K562 (cell line): ENCODE results near the gene GRIK2. TPM values are rescaled to one million over a fixed set of nuclear protein-coding genes. Genes with fewer than 3 reads are reported as not detected.

Experiments
- ATAC-seq: fragments of 200-7000 bp; cut with Tn5 transposase; 3 replicates; pipeline ENCODE4 v1.9.1; 2020; ENCODE audit warnings: moderate library complexity
- BruUV-seq: library from RNA; stranded (reverse); fragments of 400-500 nt; replicated peaks from 2 replicates; lab custom pipeline; 2021; lab: Mats Ljungman, UMichigan
- CTCF ChIA-PET: fragments of 300-600 bp; formaldehyde crosslinking; extraction: SDS; loops from one replicate; lab custom pipeline; 2021; ENCODE audit warnings: low intra/inter-chr PET ratio; lab: Yijun Ruan, JAX
- POLR2A ChIA-PET: fragments of 300-600, 350-650 bp; sonication (Branson Sonifier 250); formaldehyde crosslinking; extraction: SDS; loops from one replicate; lab custom pipeline; 2021; ENCODE audit warnings: antibody characterized with exemption, inconsistent platforms; lab: Yijun Ruan, JAX
- DNase-seq, 4 experiments: peaks; one replicate each; pipeline versions ENCODE4 v3.0.0 to v3.0.0-alpha.2; 2011 to 2018; ENCODE audit warnings: low spot score in 3 of 4, mixed read lengths in 3 of 4; ENCODE audit errors: extremely low read depth in 1 of 4
- FAIRE-seq: peaks from 2 replicates; lab custom pipeline; 2011; peaks lifted over from hg19 to GRCh38; lab: Jason Lieb, UNC
- H2AFZ ChIP-seq: 2 replicates; pipeline ENCODE4 v1.6.0; 2011; ENCODE audit warnings: low read depth, low read length, control low read depth, inconsistent platforms
- H3K27ac ChIP-seq: fragments of 200-600 bp; 3 replicates; pipeline ENCODE4 v1.8.0; 2011; ENCODE audit warnings: low read depth, mild to moderate bottlenecking, control low read depth, inconsistent platforms, low read length, moderate library complexity, mixed read lengths; ENCODE audit errors: extremely low read depth
- H3K27me3 ChIP-seq, 2 experiments: fragments of 300-600 bp in 1 of 2; 2 replicates in 1 of 2; 3 replicates in 1 of 2; pipeline versions ENCODE4 v1.6.0 to v1.8.0; 2011; ENCODE audit warnings: inconsistent platforms in 2 of 2, low read length in 2 of 2, mild to moderate bottlenecking in 1 of 2, mixed read lengths in 1 of 2, moderate library complexity in 1 of 2; ENCODE audit not compliant: control insufficient read depth in 2 of 2, insufficient read depth in 2 of 2
- H3K36me3 ChIP-seq: fragments of 300-600 bp; 3 replicates; pipeline ENCODE4 v1.8.0; 2011; ENCODE audit warnings: mild to moderate bottlenecking, low read length, inconsistent platforms; ENCODE audit not compliant: control insufficient read depth, insufficient read depth
- H3K4me1 ChIP-seq, 2 experiments: fragments of 200-600 bp in 1 of 2; replicated peaks in 1 of 2; 2 replicates in 1 of 2; 3 replicates in 1 of 2; pipeline versions ENCODE4 v1.5.1 to v1.8.0; 2011; ENCODE audit warnings: inconsistent platforms in 2 of 2, low read length in 2 of 2, mild to moderate bottlenecking in 1 of 2, mixed read lengths in 1 of 2, moderate library complexity in 1 of 2; ENCODE audit not compliant: control insufficient read depth in 2 of 2, insufficient read depth in 2 of 2
- H3K4me2 ChIP-seq: 2 replicates; pipeline ENCODE4 v1.6.1; 2011; ENCODE audit warnings: low read length, control low read depth, inconsistent platforms, mixed read lengths; ENCODE audit not compliant: insufficient read depth
- H3K4me3 ChIP-seq: fragments of 200-600 bp; sonication (generic), shearing (Covaris generic); 2 replicates; pipeline ENCODE4 v1.5.1; 2016; ENCODE audit warnings: control low read depth, inconsistent platforms
- H3K79me2 ChIP-seq: fragments of 200-600 bp; 3 replicates; pipeline ENCODE4 v1.8.0; 2011; ENCODE audit warnings: low read length, inconsistent platforms; ENCODE audit not compliant: control insufficient read depth, insufficient read depth
- H3K9ac ChIP-seq, 2 experiments: 2 replicates each; pipeline versions ENCODE4 v1.6.0 to v1.6.1; 2011; ENCODE audit warnings: low read depth in 2 of 2, low read length in 2 of 2, control low read depth in 1 of 2, inconsistent platforms in 1 of 2, mild to moderate bottlenecking in 1 of 2, mixed read lengths in 1 of 2; ENCODE audit not compliant: insufficient read depth in 1 of 2
- H3K9me1 ChIP-seq: one replicate; pipeline ENCODE4 v1.6.0; 2011; ENCODE audit warnings: inconsistent platforms, mild to moderate bottlenecking, low read length, moderate library complexity; ENCODE audit not compliant: control insufficient read depth, insufficient read depth
- H3K9me3 ChIP-seq: replicated peaks from 2 replicates; pipeline ENCODE4 v1.5.1; 2011; ENCODE audit warnings: low read depth, low read length, inconsistent platforms; ENCODE audit not compliant: control insufficient read depth, insufficient read depth
- H4K20me1 ChIP-seq: replicated peaks from 2 replicates; pipeline ENCODE4 v1.6.1; 2011; ENCODE audit warnings: low read length, inconsistent platforms, mixed read lengths; ENCODE audit not compliant: control insufficient read depth, insufficient read depth
- BHLHE40 ChIP-seq: IDR thresholded peaks from 2 replicates; pipeline ENCODE4 v1.6.1; 2011; ENCODE audit warnings: low read length, improper control_type of control experiment
- NCOA4 ChIP-seq: fragments of 450-650 bp; IDR thresholded peaks from 2 replicates; pipeline ENCODE4 v1.6.1; 2018; ENCODE audit warnings: mild to moderate bottlenecking; ENCODE audit not compliant: partially characterized antibody
- RBM14 ChIP-seq: fragments of 200-400 bp; formaldehyde crosslinking; IDR thresholded peaks from 2 replicates; pipeline ENCODE4 v1.6.1; 2018; ENCODE audit warnings: low read depth, mild to moderate bottlenecking, low read length, moderate library complexity, borderline replicate concordance; ENCODE audit not compliant: insufficient read depth
- ZNF431 ChIP-seq: sonication (generic); formaldehyde crosslinking; IDR thresholded peaks from 2 replicates; pipeline ENCODE4 v1.8.0; 2022; ENCODE audit warnings: mild to moderate bottlenecking, missing genetic modification reagents
- ZNF79 ChIP-seq: fragments of 250-450 bp; sonication (Bioruptor Pico); IDR thresholded peaks from 2 replicates; pipeline ENCODE4 v1.4.0; 2020; ENCODE audit warnings: low read depth, mild to moderate bottlenecking, moderate library complexity
- WGBS: fragments of 100-300 bp; shearing (Covaris generic); methylation state at CpG from one replicate; pipeline ENCODE4 v1.1.6; 2016; ENCODE audit warnings: low coverage, mixed read lengths; ENCODE audit not compliant: insufficient coverage; ENCODE audit errors: missing lambda C conversion rate; 5-methylcytosine and 5-hydroxymethylcytosine counted together
- in situ Hi-C: fragments of 300-500 bp; cut with MboI; formaldehyde crosslinking; loops from 4 replicates; pipeline ENCODE4 v1.15.0; 2018; ENCODE audit warnings: inconsistent platforms, mixed read lengths
- intact Hi-C: fragments of 100-400 bp; cut with micrococcal nuclease; formaldehyde crosslinking; loops from 2 replicates; pipeline ENCODE4 v1.14.2; 2022
- polyA plus RNA-seq, 8 experiments: library from polyadenylated mRNA; depleted of rRNA in 4 of 8; stranded (reverse) in 5 of 8; unstranded in 3 of 8; fragments of >200 nt; fragmentation: Nextera tagmentation in 2 of 8; fragmentation: Illumina TruSeq in 1 of 8; extraction: Ambion mirVana in 2 of 8; extraction: Trizol in 1 of 8; gene quantifications; 2 replicates each; pipeline versions ENCODE4 v1.2.1 to v1.2.3, GENCODE V29; 2011 to 2014; ENCODE audit warnings: inconsistent platforms in 1 of 8, missing spikeins in 1 of 8
- total RNA-seq, 7 experiments: library from RNA; depleted of rRNA in 6 of 7; stranded (reverse); fragments of >200 nt in 6 of 7; fragmentation: Illumina TruSeq in 2 of 7; extraction: Trizol in 2 of 7; gene quantifications; 2 replicates each; pipeline versions ENCODE4 v1.2.1 to v1.2.3, GENCODE V29; 2011 to 2021; ENCODE audit warnings: low replicate concordance in 1 of 7
- TF ChIP-seq, protein P1 (sequence below): sonication (generic); formaldehyde crosslinking; IDR thresholded peaks from 2 replicates; pipeline ENCODE4 v1.8.0; 2022; ENCODE audit warnings: mild to moderate bottlenecking, missing genetic modification reagents
- TF ChIP-seq, protein P2 (sequence below): fragments of 450-650 bp; formaldehyde crosslinking; IDR thresholded peaks from 2 replicates; pipeline ENCODE4 v1.4.0; 2022; ENCODE audit warnings: mild to moderate bottlenecking, moderate library complexity

The GRIK2 gene
- total and polyA plus RNA-seq, 9 of the 15 experiments (the other 6 are each of a cell fraction or from before 2014, with no cell fraction given) = not detected

DNA sequence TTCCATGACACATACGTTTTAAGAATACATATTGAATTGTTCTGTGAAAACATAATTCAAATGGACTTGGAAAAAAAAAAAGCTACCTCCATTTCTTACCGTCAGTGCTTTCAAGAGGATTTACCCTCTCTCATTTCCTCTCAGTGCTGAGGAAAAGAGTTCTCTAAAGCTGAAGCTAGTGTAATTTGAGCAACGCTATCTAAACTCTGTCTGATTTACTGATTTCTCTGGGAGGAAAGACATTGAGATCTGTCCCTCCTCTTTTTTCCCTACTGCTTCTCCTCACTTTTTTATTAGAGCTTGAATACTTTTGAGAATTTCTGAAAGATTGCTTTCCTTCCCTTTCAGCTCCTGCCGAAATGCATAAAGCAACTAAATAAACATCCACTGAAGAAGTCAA, 41.2 kb upstream of the GRIK2 start:
- CTCF ChIA-PET = no interaction called here
- Histone ChIP-seq H2AFZ (no peak overlapping the region), H3K9me1 (no peaks in the 10 kb centered on the region), H3K79me2 (no peaks in the 10 kb centered on the region), H3K27ac (no peak overlapping the region), H3K4me3 (no peak overlapping the region), H3K9ac (no peak overlapping the region), H3K4me1 (no peaks in the 10 kb centered on the region), H3K27me3 (no peaks in the 10 kb centered on the region), H3K9me3 (0 out of 2 replicates have a peak, but pooled peaks cover 2% of the 10 kb centered on the region), H3K4me2 (no peak overlapping the region), H3K36me3 (no peaks in the 10 kb centered on the region), H4K20me1 (no peaks in the 10 kb centered on the region)
- no TSS peak for BruUV-seq
- FAIRE-seq (no peak), ATAC-seq (no peak), DNase-seq (no peak)
- intact Hi-C loops (no loop called here), in situ Hi-C loops (no loop called here)
- WGBS = 0% methylated on average over 4 of the region's 4 CpGs
- POLR2A ChIA-PET = interaction anchor here (0.9 kb wide), 1 partner anchor 14 kb away, joined by 3 read pairs; no protein-coding TSS in a partner anchor
- no peak for TF ChIP-seq ZNF79 (CRISPR knock-in tag)
- TF ChIP-seq, protein P1, sequence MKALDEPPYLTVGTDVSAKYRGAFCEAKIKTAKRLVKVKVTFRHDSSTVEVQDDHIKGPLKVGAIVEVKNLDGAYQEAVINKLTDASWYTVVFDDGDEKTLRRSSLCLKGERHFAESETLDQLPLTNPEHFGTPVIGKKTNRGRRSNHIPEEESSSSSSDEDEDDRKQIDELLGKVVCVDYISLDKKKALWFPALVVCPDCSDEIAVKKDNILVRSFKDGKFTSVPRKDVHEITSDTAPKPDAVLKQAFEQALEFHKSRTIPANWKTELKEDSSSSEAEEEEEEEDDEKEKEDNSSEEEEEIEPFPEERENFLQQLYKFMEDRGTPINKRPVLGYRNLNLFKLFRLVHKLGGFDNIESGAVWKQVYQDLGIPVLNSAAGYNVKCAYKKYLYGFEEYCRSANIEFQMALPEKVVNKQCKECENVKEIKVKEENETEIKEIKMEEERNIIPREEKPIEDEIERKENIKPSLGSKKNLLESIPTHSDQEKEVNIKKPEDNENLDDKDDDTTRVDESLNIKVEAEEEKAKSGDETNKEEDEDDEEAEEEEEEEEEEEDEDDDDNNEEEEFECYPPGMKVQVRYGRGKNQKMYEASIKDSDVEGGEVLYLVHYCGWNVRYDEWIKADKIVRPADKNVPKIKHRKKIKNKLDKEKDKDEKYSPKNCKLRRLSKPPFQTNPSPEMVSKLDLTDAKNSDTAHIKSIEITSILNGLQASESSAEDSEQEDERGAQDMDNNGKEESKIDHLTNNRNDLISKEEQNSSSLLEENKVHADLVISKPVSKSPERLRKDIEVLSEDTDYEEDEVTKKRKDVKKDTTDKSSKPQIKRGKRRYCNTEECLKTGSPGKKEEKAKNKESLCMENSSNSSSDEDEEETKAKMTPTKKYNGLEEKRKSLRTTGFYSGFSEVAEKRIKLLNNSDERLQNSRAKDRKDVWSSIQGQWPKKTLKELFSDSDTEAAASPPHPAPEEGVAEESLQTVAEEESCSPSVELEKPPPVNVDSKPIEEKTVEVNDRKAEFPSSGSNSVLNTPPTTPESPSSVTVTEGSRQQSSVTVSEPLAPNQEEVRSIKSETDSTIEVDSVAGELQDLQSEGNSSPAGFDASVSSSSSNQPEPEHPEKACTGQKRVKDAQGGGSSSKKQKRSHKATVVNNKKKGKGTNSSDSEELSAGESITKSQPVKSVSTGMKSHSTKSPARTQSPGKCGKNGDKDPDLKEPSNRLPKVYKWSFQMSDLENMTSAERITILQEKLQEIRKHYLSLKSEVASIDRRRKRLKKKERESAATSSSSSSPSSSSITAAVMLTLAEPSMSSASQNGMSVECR (CRISPR knock-in tag) = no peak
- TF ChIP-seq NCOA4 = no peak
- no peak for TF ChIP-seq BHLHE40
- TF ChIP-seq, protein P2, sequence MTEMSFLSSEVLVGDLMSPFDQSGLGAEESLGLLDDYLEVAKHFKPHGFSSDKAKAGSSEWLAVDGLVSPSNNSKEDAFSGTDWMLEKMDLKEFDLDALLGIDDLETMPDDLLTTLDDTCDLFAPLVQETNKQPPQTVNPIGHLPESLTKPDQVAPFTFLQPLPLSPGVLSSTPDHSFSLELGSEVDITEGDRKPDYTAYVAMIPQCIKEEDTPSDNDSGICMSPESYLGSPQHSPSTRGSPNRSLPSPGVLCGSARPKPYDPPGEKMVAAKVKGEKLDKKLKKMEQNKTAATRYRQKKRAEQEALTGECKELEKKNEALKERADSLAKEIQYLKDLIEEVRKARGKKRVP = no peak
- TF ChIP-seq ZNF431 (CRISPR knock-in tag) = no peak
- no peak for TF ChIP-seq RBM14
